ENCODE measurements around the gene AUTS2. TPM values are rescaled to one million over a fixed set of nuclear protein-coding genes. Genes with fewer than 3 reads are reported as not detected.

AUTS2 gene
- polyA plus RNA-seq, 1 experiment: 0.54 TPM

- Histone ChIP-seq H3K4me3 (ENCODE audit: low read depth, low read length) (no peak overlapping the region), H3K36me3 (ENCODE audit: control insufficient read depth, insufficient read depth, low read length) (no peaks in the 10 kb centered on the region), H3K27me3 (ENCODE audit: control insufficient read depth, insufficient read depth, low read length) (no peaks in the 10 kb centered on the region)
- DNase-seq (ENCODE audit: low read depth): no peak
- ChIA-PET POLR2A (no interaction called here), CTCF (no interaction called here)
- no peak for TF ChIP-seq CTCF (IDR thresholded peaks at IDR 0.05; ENCODE audit: insufficient read depth, low read depth, low read length)
These were observed 914.5 kb downstream of the AUTS2 start for GRCh38 chr7:70512761-70513160.

- no peak for TF ChIP-seq CTCF (IDR thresholded peaks at IDR 0.05; ENCODE audit: insufficient read depth, low read depth, low read length)
- Histone ChIP-seq H3K27me3 (ENCODE audit: control insufficient read depth, insufficient read depth, low read length) (no peaks in the 10 kb centered on the region), H3K4me3 (ENCODE audit: low read depth, low read length) (no peak overlapping the region), H3K36me3 (ENCODE audit: control insufficient read depth, insufficient read depth, low read length) (no peaks in the 10 kb centered on the region)
- ChIA-PET CTCF (no interaction called here), POLR2A (no interaction called here)
- no peak for DNase-seq (ENCODE audit: low read depth)
These were observed 922.3 kb downstream of the AUTS2 start for GRCh38 chr7:70520611-70521010.

- no peak for DNase-seq (ENCODE audit: low read depth)
- Histone ChIP-seq H3K27me3 (ENCODE audit: control insufficient read depth, insufficient read depth, low read length) (no peaks in the 10 kb centered on the region), H3K36me3 (ENCODE audit: control insufficient read depth, insufficient read depth, low read length) (no peaks in the 10 kb centered on the region), H3K4me3 (ENCODE audit: low read depth, low read length) (no peak overlapping the region)
- POLR2A ChIA-PET: no interaction called here
- CTCF ChIA-PET: no interaction called here
- no peak for TF ChIP-seq CTCF (IDR thresholded peaks at IDR 0.05; ENCODE audit: insufficient read depth, low read depth, low read length)
These were observed 925.1 kb downstream of the AUTS2 start for GRCh38 chr7:70523249-70523988.

GRCh38 chr7:70523989-70524351 lies 925.7 kb downstream of the AUTS2 start:
- ChIA-PET POLR2A (no interaction called here), CTCF (no interaction called here)
- no peaks in the 10 kb centered on the region for H3K36me3 ChIP-seq (ENCODE audit: control insufficient read depth, insufficient read depth, low read length)
- DNase-seq (ENCODE audit: low read depth): no peak
- no peak overlapping the region for H3K4me3 ChIP-seq (ENCODE audit: low read depth, low read length)
- no peak for TF ChIP-seq CTCF (IDR thresholded peaks at IDR 0.05; ENCODE audit: insufficient read depth, low read depth, low read length)
- H3K27me3 ChIP-seq (ENCODE audit: control insufficient read depth, insufficient read depth, low read length): no peaks in the 10 kb centered on the region

GRCh38 chr7:70525991-70526390 lies 927.7 kb downstream of the AUTS2 start:
- CTCF ChIA-PET: no interaction called here
- no peak for DNase-seq (ENCODE audit: low read depth)
- no peaks in the 10 kb centered on the region for H3K36me3 ChIP-seq (ENCODE audit: control insufficient read depth, insufficient read depth, low read length)
- no peaks in the 10 kb centered on the region for H3K27me3 ChIP-seq (ENCODE audit: control insufficient read depth, insufficient read depth, low read length)
- POLR2A ChIA-PET: no interaction called here
- no peak for TF ChIP-seq CTCF (IDR thresholded peaks at IDR 0.05; ENCODE audit: insufficient read depth, low read depth, low read length)
- no peak overlapping the region for H3K4me3 ChIP-seq (ENCODE audit: low read depth, low read length)

Data from BJ (cell line).